GM21717 (cell line): ENCODE results near the gene NR6A1.

Source experiments
- ATAC-seq: cut with Tn5 transposase; IDR thresholded peaks from one replicate; pipeline ENCODE4 v1.9.1; 2021; ENCODE audit warnings: mild to moderate bottlenecking, moderate library complexity; ENCODE audit not compliant: unreplicated experiment

Gene NR6A1

GRCh38 chr9:124495126-124496074 lies 275.7 kb downstream of the NR6A1 start:
- no peak for ATAC-seq

- peak; percentile 64 for ATAC-seq
Observed at GRCh38 chr9:124493794-124494479, 277.2 kb downstream of the NR6A1 start.

DNA sequence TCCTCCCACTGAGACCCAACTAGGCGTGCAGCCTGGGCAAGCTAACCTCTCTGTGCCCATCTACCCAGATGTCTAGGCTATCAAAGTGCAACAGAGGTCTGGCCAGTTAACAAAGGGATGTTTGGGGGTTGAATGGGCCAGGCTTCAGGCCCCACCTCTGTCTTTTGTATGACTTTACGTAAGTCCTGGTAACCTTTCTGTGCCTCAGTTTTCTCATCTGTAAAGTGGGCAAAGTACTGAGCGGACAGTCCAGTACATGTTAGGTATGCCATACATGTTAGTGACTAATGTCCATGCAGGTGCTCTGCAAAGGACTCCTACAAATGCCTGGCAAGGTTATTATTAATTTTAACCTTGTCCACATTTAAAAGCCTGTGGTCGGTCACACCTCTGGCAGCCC lies 277.9 kb downstream of the NR6A1 start:
- ATAC-seq = no peak

DNA sequence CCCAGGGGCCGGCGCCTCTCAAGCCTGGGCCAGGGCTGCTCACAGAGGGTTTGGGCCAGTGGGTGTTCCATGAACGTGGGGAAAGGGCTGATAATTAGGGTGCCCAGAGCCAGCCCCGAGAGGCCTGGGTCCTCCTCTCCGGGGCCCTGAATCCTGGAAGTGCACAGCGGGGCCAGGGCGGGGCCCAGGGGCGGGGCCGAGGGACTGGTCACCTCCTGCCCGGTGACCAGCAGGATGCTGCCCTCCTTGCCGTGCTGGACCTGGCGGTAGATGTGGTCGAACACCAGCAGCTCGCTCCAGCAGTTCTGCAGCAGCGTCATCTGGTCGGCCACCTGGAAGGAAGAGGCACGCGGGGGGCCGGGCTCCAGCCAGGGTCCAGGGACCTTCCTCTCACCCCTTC lies 278.3 kb downstream of the NR6A1 start:
- no peak for ATAC-seq

DNA sequence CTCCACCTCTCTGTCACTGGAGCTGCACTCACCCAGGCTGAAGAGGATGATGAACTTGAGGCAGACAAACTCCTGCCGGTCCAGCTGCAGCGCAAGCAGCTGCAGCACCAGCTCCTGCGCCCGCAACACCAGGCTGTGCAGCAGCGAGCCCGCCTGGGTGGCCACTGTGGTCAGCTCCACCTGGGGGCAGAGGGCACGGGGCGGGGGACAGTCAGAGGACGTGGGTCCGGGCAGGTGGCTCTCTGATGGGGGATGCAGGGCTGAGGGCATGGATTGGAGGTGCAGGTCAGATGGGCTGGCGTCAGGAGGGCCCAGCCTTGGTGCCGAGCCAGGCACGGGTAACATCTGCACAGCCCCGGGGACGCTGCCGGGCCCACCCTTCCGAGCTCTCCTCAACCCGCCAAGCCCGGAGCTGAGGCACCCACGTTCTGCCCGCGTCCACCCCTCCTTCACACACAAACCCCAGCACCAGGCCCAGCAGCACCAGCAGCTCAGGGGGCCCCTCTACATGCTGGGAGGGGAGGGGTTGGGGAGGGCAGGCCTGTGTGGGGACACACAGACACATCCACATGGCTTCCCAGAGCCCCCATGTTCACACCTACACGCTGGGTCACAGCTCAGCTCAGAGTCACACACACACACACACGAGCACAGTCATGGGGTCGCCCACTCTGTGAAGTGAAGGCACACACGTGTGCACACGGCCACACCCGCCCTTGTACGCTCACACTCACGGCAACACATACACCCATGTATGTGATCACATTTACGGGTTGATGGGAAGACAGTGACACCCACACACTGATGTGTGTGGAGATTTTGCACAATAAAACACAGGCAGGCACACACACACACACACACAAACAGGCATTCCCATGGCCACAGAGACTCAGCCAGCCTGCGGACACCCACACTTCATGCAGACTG lies 279.8 kb downstream of the NR6A1 start:
- no peak for ATAC-seq

GRCh38 chr9:124490004-124490403 lies 281.1 kb downstream of the NR6A1 start:
- no peak for ATAC-seq

GRCh38 chr9:124489222-124489621 lies 281.9 kb downstream of the NR6A1 start:
- ATAC-seq = no peak

DNA sequence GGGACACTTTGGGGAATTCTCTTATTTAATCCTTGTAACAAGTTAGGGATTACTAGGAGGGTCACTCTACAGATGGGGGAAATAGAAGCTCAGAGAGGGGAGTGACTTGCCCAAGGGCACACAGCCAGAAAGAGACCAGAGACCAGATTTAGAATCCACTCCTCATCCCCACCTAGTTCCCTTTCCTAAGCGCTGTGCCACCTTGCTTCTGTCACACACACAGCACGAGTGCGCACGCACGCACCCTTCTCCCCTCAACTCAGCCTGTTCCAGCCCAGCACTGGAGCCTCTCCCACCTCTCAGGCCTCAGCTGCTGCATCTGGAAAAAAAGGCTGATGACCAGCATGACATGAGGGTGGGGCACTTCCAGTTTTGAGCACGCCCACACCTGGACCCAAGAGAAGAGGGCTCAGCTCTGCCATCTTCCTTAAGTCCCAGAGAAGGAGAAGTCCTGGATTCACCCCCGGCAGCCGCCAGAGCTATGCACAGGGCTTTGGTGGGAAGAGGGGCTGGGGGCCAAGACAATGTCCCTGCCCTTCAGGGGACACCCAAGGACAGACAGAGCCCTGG lies 282.4 kb downstream of the NR6A1 start:
- no peak for ATAC-seq

DNA sequence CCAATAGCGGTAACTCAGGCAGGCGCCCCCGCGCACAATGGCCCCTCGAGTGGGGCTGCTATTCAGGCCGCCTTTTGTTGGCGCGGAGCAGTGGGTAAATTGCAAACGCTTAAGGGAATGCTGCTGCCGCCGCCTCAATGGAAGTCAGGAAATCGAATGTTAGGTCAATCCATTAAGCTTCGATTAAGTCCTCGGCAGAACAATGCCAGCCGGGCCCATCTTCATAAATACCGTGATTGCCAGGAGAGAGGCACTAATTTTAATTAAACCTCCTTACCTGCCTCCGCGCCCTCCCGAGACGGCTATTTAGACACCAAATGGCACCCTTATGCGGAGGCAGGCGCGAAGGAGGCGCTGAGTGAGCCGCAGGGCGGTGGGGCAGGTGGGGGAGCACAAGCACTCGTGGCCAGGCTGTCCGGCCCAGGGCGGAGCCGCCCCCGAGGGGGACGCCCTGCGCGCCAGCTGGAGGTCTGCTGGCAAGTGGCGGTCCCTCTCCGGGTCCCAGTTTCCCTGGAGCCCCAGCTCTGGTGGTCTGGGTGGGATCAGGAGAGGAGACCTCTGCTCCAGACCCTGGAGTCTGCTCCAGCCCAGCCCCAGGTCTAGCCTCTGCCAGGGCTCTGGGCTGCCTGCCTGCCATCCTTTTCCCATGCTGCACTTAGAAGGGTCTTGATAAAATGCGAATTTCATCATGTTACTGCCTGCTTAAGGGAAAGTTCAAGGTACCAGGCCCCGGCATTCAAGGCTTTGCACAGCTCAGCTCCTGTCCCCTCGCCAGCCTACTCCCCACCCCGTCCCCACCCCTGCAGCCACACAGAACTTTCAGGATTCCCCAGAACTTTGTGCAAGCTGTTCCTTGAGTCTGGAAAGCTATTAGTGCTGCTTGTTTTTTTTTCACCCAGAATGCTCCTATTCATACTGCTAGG lies 283.6 kb downstream of the NR6A1 start:
- ATAC-seq = no peak

GRCh38 chr9:124486778-124487259 lies 284.3 kb downstream of the NR6A1 start:
- ATAC-seq = no peak

GRCh38 chr9:124485936-124486335 lies 285.2 kb downstream of the NR6A1 start:
- no peak for ATAC-seq

GRCh38 chr9:124485201-124485600 lies 285.9 kb downstream of the NR6A1 start:
- ATAC-seq = no peak

GRCh38 chr9:124483481-124483880 lies 287.6 kb downstream of the NR6A1 start:
- no peak for ATAC-seq

DNA sequence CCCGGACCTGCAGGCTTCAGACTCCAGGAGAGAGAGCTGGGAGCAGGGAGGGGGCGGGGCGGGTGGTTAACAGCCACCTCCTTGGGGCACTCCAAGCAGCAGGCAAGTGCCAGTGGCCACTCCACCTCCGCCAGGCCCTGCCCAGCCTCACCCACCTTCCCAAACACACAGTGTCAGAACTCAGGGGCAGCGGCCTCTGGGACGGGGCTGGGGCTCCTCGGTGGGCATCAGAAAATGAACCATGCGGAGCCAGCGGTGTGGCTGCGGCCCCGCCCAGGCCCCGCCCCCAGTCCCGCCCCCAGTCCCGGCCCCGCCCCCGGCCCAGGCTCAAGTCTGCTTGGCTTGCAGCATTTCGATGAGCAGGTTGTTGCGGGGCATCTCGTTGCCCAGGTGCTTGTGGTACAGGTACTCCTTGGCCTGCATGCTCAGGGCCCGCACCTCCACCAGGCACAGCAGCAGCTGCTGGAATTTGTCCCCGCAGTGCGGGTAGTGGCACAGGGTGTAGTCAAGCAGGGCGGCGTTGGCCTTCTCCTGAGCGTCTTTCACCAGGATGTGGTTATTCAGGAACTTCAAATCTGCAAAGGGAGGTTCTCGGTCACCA lies 288.6 kb downstream of the NR6A1 start:
- ATAC-seq = no peak

- ATAC-seq = no peak
Observed at GRCh38 chr9:124481115-124481514, 290.0 kb downstream of the NR6A1 start.

DNA sequence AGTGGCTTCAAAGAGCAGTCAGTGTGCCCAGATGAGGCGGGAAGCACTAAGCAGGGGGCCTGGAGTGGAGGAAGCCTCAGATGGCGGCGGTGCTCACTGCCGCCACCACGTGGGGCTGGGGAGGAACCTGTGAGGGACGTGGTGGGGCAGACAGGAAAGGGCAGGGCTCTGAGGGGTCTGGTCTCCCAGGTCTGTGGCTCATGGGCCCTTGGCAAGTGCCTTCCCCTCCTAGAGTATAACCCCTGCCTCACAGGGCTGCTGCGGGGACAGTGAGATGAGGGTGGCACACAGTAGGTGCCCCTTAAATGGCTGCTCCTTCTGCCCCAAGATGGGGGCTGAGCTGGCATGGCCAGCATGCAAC lies 290.5 kb downstream of the NR6A1 start:
- no peak for ATAC-seq

- ATAC-seq = no peak
Observed at GRCh38 chr9:124479947-124480620, 291.0 kb downstream of the NR6A1 start.

- ATAC-seq = no peak
Observed at GRCh38 chr9:124479371-124479770, 291.7 kb downstream of the NR6A1 start.

GRCh38 chr9:124478354-124478753 lies 292.8 kb downstream of the NR6A1 start:
- ATAC-seq = no peak
